B cell (primary cell): ENCODE results near the gene FALEC. TPM values are rescaled to one million over a fixed set of nuclear protein-coding genes. Genes with fewer than 3 reads are reported as not detected.
A peak's percentile ranks its signal among the peaks of the same experiment; 100 is the strongest.

Experiments used
- ATAC-seq: fragments of 200-7000 bp; cut with Tn5 transposase; one replicate; pipeline ENCODE4 v1.10.0; 2021; ENCODE audit warnings: low read depth, mild to moderate bottlenecking, moderate number of reproducible peaks, moderate library complexity
- CTCF ChIA-PET: fragments of 350-600 bp; sonication (Branson Sonifier 250); formaldehyde crosslinking; loops from one replicate; lab custom pipeline; 2021; ENCODE audit warnings: antibody characterized with exemption, inconsistent platforms; lab: Charles Lee
- POLR2A ChIA-PET: fragments of 350-600 bp; sonication (Branson Sonifier 250); formaldehyde crosslinking; loops from one replicate; lab custom pipeline; 2021; ENCODE audit warnings: antibody characterized with exemption; lab: Charles Lee
- DNase-seq: peaks from one replicate; pipeline ENCODE4 v3.0.0; 2013
- H2AFZ ChIP-seq: 2 replicates; pipeline ENCODE4 v1.6.1; 2012; ENCODE audit warnings: mild to moderate bottlenecking, low read depth, low read length; ENCODE audit not compliant: insufficient read depth, poor library complexity, severe bottlenecking
- H3K27ac ChIP-seq, 2 donors: 1 replicate in 1 of 2; 2 replicates in 1 of 2; pipeline ENCODE4 v1.5.1; 2012 to 2013; ENCODE audit warnings: low read length in 2 of 2, mild to moderate bottlenecking in 2 of 2, moderate library complexity in 1 of 2
- H3K27me3 ChIP-seq, 4 experiments: fragments of 200-600 bp in 1 of 4; sonication (generic) in 1 of 4; replicated peaks in 1 of 4; 1 replicate in 2 of 4; 2 replicates in 2 of 4; pipeline versions ENCODE4 v1.6.1 to v1.7.0; 2013 to 2016; ENCODE audit warnings: low read length in 3 of 4, mild to moderate bottlenecking in 2 of 4, mixed read lengths in 1 of 4, moderate library complexity in 1 of 4; ENCODE audit not compliant: insufficient read depth in 4 of 4, control insufficient read depth in 3 of 4; ENCODE audit errors: control extremely low read depth in 1 of 4
- H3K36me3 ChIP-seq, 2 experiments: replicated peaks in 1 of 2; 1 replicate in 1 of 2; 2 replicates in 1 of 2; pipeline versions ENCODE4 v1.6.1 to v1.7.1; 2013; ENCODE audit warnings: low read length in 1 of 2; ENCODE audit not compliant: insufficient read depth in 2 of 2, control insufficient read depth in 1 of 2; ENCODE audit errors: control extremely low read depth in 1 of 2, extremely low read depth in 1 of 2
- H3K4me1 ChIP-seq, 2 donors: fragments of 200-600 bp in 1 of 2; sonication (generic) in 1 of 2; 1 replicate in 1 of 2; 2 replicates in 1 of 2; pipeline versions ENCODE4 v1.5.1 to v1.6.1; 2013 to 2017; ENCODE audit warnings: low read length in 2 of 2; ENCODE audit not compliant: control insufficient read depth in 2 of 2, insufficient read depth in 2 of 2
- H3K4me2 ChIP-seq: replicated peaks from 2 replicates; pipeline ENCODE3; 2012; ENCODE audit warnings: mild to moderate bottlenecking, low read depth, low read length; ENCODE audit not compliant: poor library complexity, severe bottlenecking
- H3K4me3 ChIP-seq, 5 experiments: fragments of 200-600 bp in 1 of 5; sonication (generic) in 1 of 5; 1 replicate in 3 of 5; 2 replicates in 2 of 5; pipeline versions ENCODE4 v1.5.1 to v1.7.0; 2011 to 2016; ENCODE audit warnings: low read length in 4 of 5, mild to moderate bottlenecking in 4 of 5, low read depth in 2 of 5, control low read depth in 1 of 5, moderate library complexity in 1 of 5; ENCODE audit not compliant: insufficient read depth in 1 of 5; ENCODE audit errors: control extremely low read depth in 1 of 5, extremely low read depth in 1 of 5
- H3K79me2 ChIP-seq: fragments of 200-600 bp; sonication (generic); one replicate; pipeline ENCODE4 v1.6.0; 2016; ENCODE audit warnings: low read length; ENCODE audit not compliant: control insufficient read depth, insufficient read depth
- H3K9ac ChIP-seq: fragments of 200-600 bp; sonication (generic); 2 replicates; pipeline ENCODE4 v1.6.1; 2017; ENCODE audit warnings: mild to moderate bottlenecking, low read length, moderate library complexity
- H3K9me3 ChIP-seq, 3 donors: one replicate each; pipeline versions ENCODE4 v1.6.1 to v1.7.1; 2013; ENCODE audit warnings: low read length in 2 of 3; ENCODE audit not compliant: control insufficient read depth in 2 of 3, insufficient read depth in 1 of 3; ENCODE audit errors: control extremely low read depth in 1 of 3
- H4K20me1 ChIP-seq: 2 replicates; pipeline ENCODE4 v1.6.0; 2012; ENCODE audit warnings: mild to moderate bottlenecking, low read length; ENCODE audit not compliant: insufficient read depth, control insufficient read depth, poor library complexity, severe bottlenecking
- H3K27ac Mint-ChIP-seq: one replicate; pipeline ENCODE4 v1.8.0; 2021; ENCODE audit warnings: mixed read lengths
- H3K27me3 Mint-ChIP-seq: one replicate; pipeline ENCODE4 v1.8.0; 2021; ENCODE audit warnings: mixed read lengths
- H3K4me1 Mint-ChIP-seq: one replicate; pipeline ENCODE4 v1.8.0; 2021; ENCODE audit warnings: mixed read lengths
- H3K4me3 Mint-ChIP-seq: one replicate; pipeline ENCODE4 v1.8.0; 2021; ENCODE audit warnings: mixed read lengths
- H3K9me3 Mint-ChIP-seq: one replicate; pipeline ENCODE4 v1.8.0; 2022; ENCODE audit warnings: mixed read lengths; ENCODE audit not compliant: insufficient read depth
- CTCF ChIP-seq: fragments of 200-600 bp; IDR thresholded peaks from one replicate; pipeline ENCODE4 v1.8.0; 2022; ENCODE audit warnings: antibody characterized with exemption, mild to moderate bottlenecking
- EZH2 ChIP-seq: IDR thresholded peaks from 2 replicates; pipeline ENCODE4 v1.6.1; 2012; ENCODE audit warnings: borderline replicate concordance, low read depth, mild to moderate bottlenecking, moderate library complexity, low read length; ENCODE audit not compliant: insufficient read depth, poor library complexity, severe bottlenecking
- WGBS: methylation state at CpG from one replicate; pipeline ENCODE4 v1.1.5; 2013; ENCODE audit warnings: missing lambda C conversion rate; ENCODE audit not compliant: insufficient coverage; 5-methylcytosine and 5-hydroxymethylcytosine counted together
- intact Hi-C: fragments of 100-400 bp; cut with micrococcal nuclease; formaldehyde crosslinking; loops from one replicate; pipeline ENCODE4 v1.10.0; 2022
- polyA plus RNA-seq: library from polyadenylated mRNA; depleted of rRNA; stranded (reverse); fragments of >200 nt; gene quantifications from 2 replicates; pipeline ENCODE4 v1.2.3, GENCODE V29; 2012
- total RNA-seq, 2 donors: library from RNA; stranded (reverse); fragments of 120-200 nt in 1 of 2; gene quantifications; 1 replicate in 1 of 2; 2 replicates in 1 of 2; pipeline versions ENCODE4 v1.2.3 to v1.2.4, GENCODE V29; 2013 to 2022

The FALEC gene
- total and polyA plus RNA-seq, 2 donors (not counting 1 experiment from before 2014, with no cell fraction given) = 1.1 to 2.6 TPM

- ATAC-seq (no peak), DNase-seq (no peak)
- no peaks in the 10 kb centered on the region for H3K9me3 ChIP-seq
- ChIA-PET POLR2A (interaction anchor here (0.6 to 3.0 kb wide), 5 partner anchors 11 to 285 kb away, joined by 3 to 24 read pairs (median 5); partner anchors contain the start of genes FALEC and MCL1), CTCF (interaction anchor here (1.1 kb wide), 1 partner anchor 24 kb away, joined by 4 read pairs; no protein-coding TSS in a partner anchor)
- peak overlapping the region; percentile 98 for H3K27ac Mint-ChIP-seq
- intact Hi-C loops = loop anchor here (1.0 to 10.0 kb wide), 7 partner anchors 28 to 677 kb away; partner anchors contain the start of genes ENSA, FALEC, LYSMD1 and MRPS21
- H3K9me3 Mint-ChIP-seq = no peaks in the 10 kb centered on the region
- H3K4me1 ChIP-seq = peaks cover 7 to 10% of the 10 kb centered on the region in 2 donors
- H2AFZ ChIP-seq = peak overlapping the region; percentile 93
- TF ChIP-seq EZH2 = no peak
- TF ChIP-seq CTCF = no peak
- H3K27ac ChIP-seq = peak overlapping the region; percentile 64 to 78
- peaks cover 16% of the 10 kb centered on the region for H3K79me2 ChIP-seq
- peak overlapping the region; percentile 93 for H3K4me2 ChIP-seq
- H3K4me1 Mint-ChIP-seq = peaks cover 16% of the 10 kb centered on the region
- H3K9ac ChIP-seq = peak overlapping the region; percentile 97
- H3K4me3 ChIP-seq = peak overlapping the region; percentile 69 to 95 (median 84)
- H4K20me1 ChIP-seq = no peaks in the 10 kb centered on the region
- peaks cover 4 to 28% of the 10 kb centered on the region in 2 experiments for H3K36me3 ChIP-seq
- H3K27me3 ChIP-seq = no peaks in the 10 kb centered on the region
- H3K4me3 Mint-ChIP-seq = peak overlapping the region; percentile 93
- 0% methylated on average over 3 of the region's 7 CpGs for WGBS
- H3K27me3 Mint-ChIP-seq = no peaks in the 10 kb centered on the region
Measured at GRCh38 chr1:150487763-150488115, 27.8 kb upstream of the FALEC start.

DNA sequence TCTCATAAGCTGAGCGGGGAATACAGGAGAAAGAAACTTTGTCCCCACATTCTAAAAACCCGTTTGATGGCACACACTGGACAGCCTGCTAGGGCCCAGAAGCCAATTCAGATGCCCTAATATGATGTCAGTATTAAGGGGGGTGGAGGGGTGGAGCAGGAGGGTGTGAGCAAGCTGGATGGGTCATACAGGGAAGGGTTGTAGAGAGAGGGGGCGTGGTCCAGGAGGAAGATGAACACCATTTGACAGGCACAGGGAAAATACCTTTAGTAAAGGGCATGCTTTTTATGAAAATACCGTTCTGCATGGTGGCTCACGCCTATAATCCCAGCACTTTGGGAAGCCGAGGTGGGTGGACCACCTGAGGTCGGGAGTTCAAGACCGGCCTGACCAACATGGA is 22.4 kb upstream of the FALEC start:
- no peak for ATAC-seq
- ChIA-PET CTCF (no interaction called here), POLR2A (interaction anchor here (0.7 kb wide), 1 partner anchor 343 kb away, joined by 3 read pairs; the partner anchor contains the start of gene PLEKHO1)
- Mint-ChIP-seq H3K9me3 (no peaks in the 10 kb centered on the region), H3K27ac (no peak overlapping the region), H3K27me3 (no peaks in the 10 kb centered on the region), H3K4me1 (peaks cover 5% of the 10 kb centered on the region), H3K4me3 (no peak overlapping the region)
- H4K20me1 ChIP-seq = no peaks in the 10 kb centered on the region
- intact Hi-C loops = no loop called here
- H3K4me3 ChIP-seq = no peak overlapping the region
- peaks cover under 1 to 1% of the 10 kb centered on the region in 2 donors for H3K4me1 ChIP-seq
- H3K9ac ChIP-seq = no peak overlapping the region
- no peak overlapping the region for H3K4me2 ChIP-seq
- DNase-seq = no peak
- peaks cover 6% of the 10 kb centered on the region for H3K79me2 ChIP-seq
- no peaks in the 10 kb centered on the region for H3K9me3 ChIP-seq
- TF ChIP-seq CTCF = no peak
- TF ChIP-seq EZH2 = no peak
- H3K27me3 ChIP-seq = no peaks in the 10 kb centered on the region
- H3K36me3 ChIP-seq = peaks cover 4 to 56% of the 10 kb centered on the region in 2 experiments
- H3K27ac ChIP-seq = no peak overlapping the region
- H2AFZ ChIP-seq = no peak overlapping the region
- 100% methylated on average over 3 of the region's 8 CpGs for WGBS
